HepG2 (cell line): ENCODE data around the gene SLC19A1. TPM values are rescaled to one million over a fixed set of nuclear protein-coding genes. Genes with fewer than 3 reads are reported as not detected.
A peak's percentile ranks its signal among the peaks of the same experiment; 100 is the strongest.

Source experiments
- HNRNPLL ChIP-seq: fragments of 200-400 bp; formaldehyde crosslinking; IDR thresholded peaks from 2 replicates; pipeline ENCODE4 v1.6.1; 2017; ENCODE audit warnings: mild to moderate bottlenecking, low read depth, low read length; ENCODE audit not compliant: poor library complexity, severe bottlenecking
- MTA1 ChIP-seq: sonication (generic); formaldehyde crosslinking; IDR thresholded peaks from 2 replicates; pipeline ENCODE4 v1.4.0; 2020; ENCODE audit warnings: missing genetic modification reagents, mild to moderate bottlenecking, borderline replicate concordance
- MZF1 ChIP-seq: sonication (generic); formaldehyde crosslinking; IDR thresholded peaks from 2 replicates; pipeline ENCODE4 v1.8.1; 2023; ENCODE audit warnings: mild to moderate bottlenecking, missing genetic modification reagents, borderline replicate concordance
- PRPF4 ChIP-seq: fragments of 200-400 bp; formaldehyde crosslinking; IDR thresholded peaks from 2 replicates; pipeline ENCODE4 v1.6.1; 2016; ENCODE audit warnings: low read length, low read depth; ENCODE audit not compliant: poor library complexity, severe bottlenecking
- RBM22 ChIP-seq: fragments of 200-400 bp; formaldehyde crosslinking; optimal IDR thresholded peaks from 2 replicates; pipeline ENCODE3; 2017; ENCODE audit warnings: mild to moderate bottlenecking, low read length, moderate library complexity
- SNAPC5 ChIP-seq: sonication (generic); formaldehyde crosslinking; IDR thresholded peaks from 2 replicates; pipeline ENCODE4 v1.8.1; 2023; ENCODE audit warnings: mild to moderate bottlenecking, missing genetic modification reagents, borderline replicate concordance
- TFDP1 ChIP-seq: IDR thresholded peaks from 2 replicates; pipeline ENCODE4 v1.6.1; 2016; ENCODE audit warnings: missing compliant biosample characterization, missing genetic modification reagents, borderline replicate concordance
- YEATS2 ChIP-seq: sonication (generic); formaldehyde crosslinking; IDR thresholded peaks from 2 replicates; pipeline ENCODE4 v1.4.0; 2020; ENCODE audit warnings: missing genetic modification reagents, borderline replicate concordance
- ZBTB46 ChIP-seq: sonication (generic); formaldehyde crosslinking; IDR thresholded peaks from 2 replicates; pipeline ENCODE4 v1.4.0; 2020; ENCODE audit warnings: mild to moderate bottlenecking, missing genetic modification reagents, borderline replicate concordance
- ZNF468 ChIP-seq: sonication (generic); formaldehyde crosslinking; IDR thresholded peaks from 2 replicates; pipeline ENCODE4 v1.8.0; 2022; ENCODE audit warnings: mild to moderate bottlenecking, moderate library complexity, missing genetic modification reagents
- ZNF562 ChIP-seq: sonication (generic); formaldehyde crosslinking; IDR thresholded peaks from 2 replicates; pipeline ENCODE4 v1.8.0; 2022; ENCODE audit warnings: missing genetic modification reagents, borderline replicate concordance
- polyA plus RNA-seq, 8 experiments: library from polyadenylated mRNA; depleted of rRNA in 3 of 8; stranded (reverse) in 7 of 8; unstranded in 1 of 8; fragments of >200 nt; fragmentation: Illumina TruSeq in 4 of 8; extraction: Trizol in 4 of 8; gene quantifications; 2 replicates each; pipeline versions ENCODE4 v1.2.1 to v1.2.3, GENCODE V29; 2011 to 2016; ENCODE audit warnings: low read depth in 4 of 8, missing spikeins in 1 of 8, mixed read lengths in 1 of 8; ENCODE audit not compliant: insufficient read depth in 1 of 8
- total RNA-seq, 5 experiments: library from RNA; depleted of rRNA; stranded (reverse); fragments of >200 nt; fragmentation: Illumina TruSeq; extraction: Trizol; gene quantifications; 2 replicates each; pipeline ENCODE4 v1.2.3, GENCODE V29; 2016; ENCODE audit warnings: low read depth in 1 of 5
- TF ChIP-seq, protein P1 (sequence below): fragments of 450-650 bp; IDR thresholded peaks from 2 replicates; pipeline ENCODE4 v1.6.1; 2017; ENCODE audit warnings: mild to moderate bottlenecking
- TF ChIP-seq, protein P2 (sequence below): sonication (generic); formaldehyde crosslinking; conservative IDR thresholded peaks from 2 replicates; pipeline ENCODE4 v1.8.0; 2022; ENCODE audit warnings: missing genetic modification reagents
- TF ChIP-seq, protein P3 (sequence below): sonication (generic); formaldehyde crosslinking; IDR thresholded peaks from 2 replicates; pipeline ENCODE4 v1.9.0; 2021; ENCODE audit warnings: missing genetic modification reagents, mild to moderate bottlenecking, borderline replicate concordance
- TF ChIP-seq, protein P4 (sequence below): sonication (generic); formaldehyde crosslinking; IDR thresholded peaks from 2 replicates; pipeline ENCODE4 v1.8.1; 2023; ENCODE audit warnings: mild to moderate bottlenecking, moderate library complexity, missing genetic modification reagents

SLC19A1 gene
- total and polyA plus RNA-seq, 2 of the 13 experiments (the other 11 are each of a cell fraction or from before 2014, with no cell fraction given), result 21.8 to 23.0 TPM

DNA sequence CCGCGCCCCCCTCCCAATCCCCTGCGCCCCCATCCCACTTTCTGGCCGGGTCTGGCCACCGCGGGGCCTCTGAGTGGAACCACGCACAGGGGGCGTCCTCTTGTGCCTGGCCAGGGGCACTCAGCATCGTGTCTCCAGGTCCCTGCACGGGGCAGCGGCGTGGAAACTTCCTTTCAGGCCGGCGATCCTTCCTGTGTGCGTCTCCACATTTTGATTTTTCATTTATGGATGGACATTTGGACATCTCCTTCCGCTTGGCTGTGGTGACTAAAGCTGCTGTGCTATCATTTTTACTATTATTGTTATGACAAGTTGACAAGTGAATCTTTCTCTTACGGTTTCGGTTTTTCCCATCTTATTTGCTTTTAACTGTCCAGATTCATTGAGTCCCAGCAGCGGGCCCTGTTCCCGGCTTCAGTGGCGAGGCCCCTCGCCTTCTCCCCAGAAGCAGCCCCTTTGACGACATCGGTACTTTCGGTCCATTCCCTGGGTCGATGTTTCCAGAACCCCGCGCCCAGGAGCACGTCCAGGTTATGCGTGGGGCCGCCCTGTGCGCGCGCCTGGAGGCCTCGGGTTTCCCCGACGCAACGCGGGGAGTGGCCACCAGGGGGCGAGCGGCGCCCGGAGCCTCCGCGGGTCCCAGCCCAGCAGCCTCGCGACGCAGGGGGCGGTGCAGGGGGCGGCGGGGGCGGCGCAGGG is 12.4 kb upstream of the SLC19A1 start (continued):
- TF ChIP-seq, protein P1, sequence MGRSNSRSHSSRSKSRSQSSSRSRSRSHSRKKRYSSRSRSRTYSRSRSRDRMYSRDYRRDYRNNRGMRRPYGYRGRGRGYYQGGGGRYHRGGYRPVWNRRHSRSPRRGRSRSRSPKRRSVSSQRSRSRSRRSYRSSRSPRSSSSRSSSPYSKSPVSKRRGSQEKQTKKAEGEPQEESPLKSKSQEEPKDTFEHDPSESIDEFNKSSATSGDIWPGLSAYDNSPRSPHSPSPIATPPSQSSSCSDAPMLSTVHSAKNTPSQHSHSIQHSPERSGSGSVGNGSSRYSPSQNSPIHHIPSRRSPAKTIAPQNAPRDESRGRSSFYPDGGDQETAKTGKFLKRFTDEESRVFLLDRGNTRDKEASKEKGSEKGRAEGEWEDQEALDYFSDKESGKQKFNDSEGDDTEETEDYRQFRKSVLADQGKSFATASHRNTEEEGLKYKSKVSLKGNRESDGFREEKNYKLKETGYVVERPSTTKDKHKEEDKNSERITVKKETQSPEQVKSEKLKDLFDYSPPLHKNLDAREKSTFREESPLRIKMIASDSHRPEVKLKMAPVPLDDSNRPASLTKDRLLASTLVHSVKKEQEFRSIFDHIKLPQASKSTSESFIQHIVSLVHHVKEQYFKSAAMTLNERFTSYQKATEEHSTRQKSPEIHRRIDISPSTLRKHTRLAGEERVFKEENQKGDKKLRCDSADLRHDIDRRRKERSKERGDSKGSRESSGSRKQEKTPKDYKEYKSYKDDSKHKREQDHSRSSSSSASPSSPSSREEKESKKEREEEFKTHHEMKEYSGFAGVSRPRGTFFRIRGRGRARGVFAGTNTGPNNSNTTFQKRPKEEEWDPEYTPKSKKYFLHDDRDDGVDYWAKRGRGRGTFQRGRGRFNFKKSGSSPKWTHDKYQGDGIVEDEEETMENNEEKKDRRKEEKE, result no peak
- TF ChIP-seq ZNF562 (no peak), ZBTB46 (CRISPR knock-in tag) (no peak), ZNF468 (CRISPR knock-in tag) (no peak), HNRNPLL (no peak), PRPF4 (no peak), TFDP1 (CRISPR knock-in tag) (peak; percentile 35; the same call in 1 of the 2 replicates), YEATS2 (CRISPR knock-in tag) (peak; percentile 40; the same call in 1 of the 2 replicates), MTA1 (CRISPR knock-in tag) (peak; percentile 79; the same call in 1 of the 2 replicates), RBM22 (no peak), SNAPC5 (CRISPR knock-in tag) (no peak), MZF1 (no peak)
- TF ChIP-seq, protein P2, sequence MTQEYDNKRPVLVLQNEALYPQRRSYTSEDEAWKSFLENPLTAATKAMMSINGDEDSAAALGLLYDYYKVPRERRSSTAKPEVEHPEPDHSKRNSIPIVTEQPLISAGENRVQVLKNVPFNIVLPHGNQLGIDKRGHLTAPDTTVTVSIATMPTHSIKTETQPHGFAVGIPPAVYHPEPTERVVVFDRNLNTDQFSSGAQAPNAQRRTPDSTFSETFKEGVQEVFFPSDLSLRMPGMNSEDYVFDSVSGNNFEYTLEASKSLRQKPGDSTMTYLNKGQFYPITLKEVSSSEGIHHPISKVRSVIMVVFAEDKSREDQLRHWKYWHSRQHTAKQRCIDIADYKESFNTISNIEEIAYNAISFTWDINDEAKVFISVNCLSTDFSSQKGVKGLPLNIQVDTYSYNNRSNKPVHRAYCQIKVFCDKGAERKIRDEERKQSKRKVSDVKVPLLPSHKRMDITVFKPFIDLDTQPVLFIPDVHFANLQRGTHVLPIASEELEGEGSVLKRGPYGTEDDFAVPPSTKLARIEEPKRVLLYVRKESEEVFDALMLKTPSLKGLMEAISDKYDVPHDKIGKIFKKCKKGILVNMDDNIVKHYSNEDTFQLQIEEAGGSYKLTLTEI, result no peak
- TF ChIP-seq, protein P3, sequence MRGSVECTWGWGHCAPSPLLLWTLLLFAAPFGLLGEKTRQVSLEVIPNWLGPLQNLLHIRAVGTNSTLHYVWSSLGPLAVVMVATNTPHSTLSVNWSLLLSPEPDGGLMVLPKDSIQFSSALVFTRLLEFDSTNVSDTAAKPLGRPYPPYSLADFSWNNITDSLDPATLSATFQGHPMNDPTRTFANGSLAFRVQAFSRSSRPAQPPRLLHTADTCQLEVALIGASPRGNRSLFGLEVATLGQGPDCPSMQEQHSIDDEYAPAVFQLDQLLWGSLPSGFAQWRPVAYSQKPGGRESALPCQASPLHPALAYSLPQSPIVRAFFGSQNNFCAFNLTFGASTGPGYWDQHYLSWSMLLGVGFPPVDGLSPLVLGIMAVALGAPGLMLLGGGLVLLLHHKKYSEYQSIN (CRISPR knock-in tag), result no peak
- TF ChIP-seq, protein P4, sequence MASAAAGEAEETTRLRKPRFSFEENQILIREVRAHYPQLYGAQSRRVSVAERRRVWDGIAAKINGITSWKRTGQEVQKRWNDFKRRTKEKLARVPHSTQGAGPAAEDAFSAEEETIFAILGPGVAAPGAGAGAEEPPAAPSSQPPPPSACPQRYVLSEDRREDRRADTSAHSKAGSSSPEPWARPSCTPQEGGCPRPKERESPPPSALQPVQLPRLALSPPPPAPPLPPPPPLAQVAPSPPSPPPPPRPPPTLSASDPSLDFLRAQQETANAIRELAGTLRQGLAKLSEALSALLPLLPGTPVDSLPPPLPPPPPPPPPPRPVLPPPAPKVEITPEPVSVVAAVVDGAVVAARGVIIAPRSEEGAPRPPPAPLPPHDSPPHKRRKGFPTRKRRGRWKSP, result no peak
